RWPE2 (cell line): ENCODE results near the gene CCDC93.

Source experiments
- ATAC-seq: fragments of 200-7000 bp; cut with Tn5 transposase; 3 replicates; pipeline ENCODE4 v1.9.1; 2021; ENCODE audit warnings: low read depth
- DNase-seq: peaks from one replicate; pipeline ENCODE4 v3.0.0-alpha.2; 2020; ENCODE audit warnings: low spot score
- H3K27ac ChIP-seq: fragments of 450-650 bp; 2 replicates; pipeline ENCODE4 v1.5.1; 2017; ENCODE audit warnings: mild to moderate bottlenecking; ENCODE audit not compliant: poor library complexity, severe bottlenecking
- H3K27me3 ChIP-seq: fragments of 250-450 bp; sonication (Bioruptor Pico); 2 replicates; pipeline ENCODE4 v1.5.1; 2021; ENCODE audit warnings: mild to moderate bottlenecking, moderate library complexity; ENCODE audit not compliant: insufficient read depth, poor library complexity, severe bottlenecking
- H3K36me3 ChIP-seq: fragments of 250-450 bp; sonication (Bioruptor Pico); 2 replicates; pipeline ENCODE4 v1.5.1; 2020; ENCODE audit warnings: low read depth, mild to moderate bottlenecking, moderate library complexity
- H3K4me1 ChIP-seq: fragments of 250-450 bp; sonication (Bioruptor Pico); 2 replicates; pipeline ENCODE4 v1.5.1; 2021; ENCODE audit warnings: mild to moderate bottlenecking, moderate library complexity; ENCODE audit not compliant: insufficient read depth, poor library complexity, severe bottlenecking
- H3K4me3 ChIP-seq: fragments of 250-450 bp; sonication (Bioruptor Pico); 2 replicates; pipeline ENCODE4 v1.5.1; 2021; ENCODE audit warnings: mild to moderate bottlenecking, moderate library complexity; ENCODE audit not compliant: severe bottlenecking
- H3K9me3 ChIP-seq: fragments of 250-450 bp; sonication (Bioruptor Pico); 2 replicates; pipeline ENCODE4 v1.5.1; 2021; ENCODE audit warnings: mild to moderate bottlenecking, moderate library complexity; ENCODE audit not compliant: severe bottlenecking
- CTCF ChIP-seq: fragments of 450-650 bp; IDR thresholded peaks from one replicate; pipeline ENCODE4 v1.5.1; 2017; ENCODE audit warnings: mild to moderate bottlenecking, moderate library complexity; ENCODE audit not compliant: poor library complexity, severe bottlenecking

CCDC93 gene

DNA sequence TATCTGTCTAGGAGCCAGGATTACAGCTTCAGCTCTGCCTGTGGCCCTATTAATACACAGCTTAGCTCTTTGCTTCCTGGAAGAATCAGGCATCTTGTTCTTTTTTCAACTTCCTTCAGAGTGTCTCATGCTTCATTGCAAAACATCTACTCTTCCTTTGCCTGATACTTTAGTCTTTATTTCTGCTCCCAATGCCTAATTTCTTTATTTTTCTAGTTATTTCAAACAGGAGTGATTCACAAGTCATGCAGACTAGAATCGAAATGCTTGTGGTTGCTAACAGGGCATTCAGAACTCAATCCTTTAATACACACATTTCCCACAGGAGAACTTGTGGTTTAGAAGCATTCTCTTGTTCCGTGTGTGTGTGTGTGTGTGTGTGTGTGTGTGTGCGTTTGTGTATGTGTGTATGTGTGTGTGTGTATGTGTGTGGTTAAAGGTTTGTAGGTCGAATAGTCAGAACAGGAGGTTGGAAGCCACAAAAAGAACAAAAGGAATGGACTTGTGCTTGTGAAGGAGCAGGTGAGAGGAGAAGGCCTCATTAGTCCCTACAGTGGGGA is 46.1 kb upstream of the CCDC93 start:
- DNase-seq (no peak), ATAC-seq (no peak; the same call in 2 of the 3 replicates)
- no peak for TF ChIP-seq CTCF
- H3K4me1 ChIP-seq, result no peaks in the 10 kb centered on the region
- no peaks in the 10 kb centered on the region for H3K36me3 ChIP-seq
- H3K4me3 ChIP-seq, result no peak overlapping the region
- no peak overlapping the region for H3K27ac ChIP-seq
- H3K27me3 ChIP-seq, result no peaks in the 10 kb centered on the region
- H3K9me3 ChIP-seq, result no peaks in the 10 kb centered on the region

- Histone ChIP-seq H3K9me3 (no peaks in the 10 kb centered on the region), H3K27me3 (no peaks in the 10 kb centered on the region), H3K4me3 (no peak overlapping the region), H3K36me3 (no peaks in the 10 kb centered on the region), H3K4me1 (no peaks in the 10 kb centered on the region), H3K27ac (no peak overlapping the region)
- no peak for TF ChIP-seq CTCF
- ATAC-seq (no peak), DNase-seq (no peak)
These were observed 45.1 kb upstream of the CCDC93 start for GRCh38 chr2:118058951-118059350.

DNA sequence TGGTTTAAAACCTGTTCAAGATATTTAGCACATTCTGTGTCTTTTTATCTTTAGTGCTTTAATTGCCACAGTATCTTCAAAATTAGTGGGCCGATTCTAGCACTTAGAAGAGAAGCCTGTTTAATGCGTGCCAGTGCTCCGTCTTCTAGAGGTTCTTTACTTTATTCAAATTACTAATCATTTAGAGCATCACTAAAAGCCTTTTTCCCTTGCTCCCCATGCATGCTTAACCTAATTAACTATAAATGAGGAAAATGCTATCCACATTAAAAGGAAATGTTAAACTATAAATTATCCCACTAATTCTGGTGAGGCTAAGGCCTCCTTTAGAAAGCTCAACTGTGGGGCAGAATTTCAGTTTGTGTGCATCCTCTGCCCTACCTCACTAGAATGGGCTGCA is 42.9 kb upstream of the CCDC93 start:
- ATAC-seq (no peak), DNase-seq (no peak)
- H3K27ac ChIP-seq, result no peak overlapping the region
- no peaks in the 10 kb centered on the region for H3K36me3 ChIP-seq
- no peaks in the 10 kb centered on the region for H3K27me3 ChIP-seq
- no peaks in the 10 kb centered on the region for H3K9me3 ChIP-seq
- TF ChIP-seq CTCF, result no peak
- no peak overlapping the region for H3K4me3 ChIP-seq
- H3K4me1 ChIP-seq, result no peaks in the 10 kb centered on the region

GRCh38 chr2:118056165-118056534 is 42.3 kb upstream of the CCDC93 start:
- Histone ChIP-seq H3K27me3 (no peaks in the 10 kb centered on the region), H3K27ac (no peak overlapping the region), H3K4me3 (no peak overlapping the region), H3K4me1 (no peaks in the 10 kb centered on the region), H3K9me3 (no peaks in the 10 kb centered on the region), H3K36me3 (no peaks in the 10 kb centered on the region)
- DNase-seq (no peak), ATAC-seq (no peak)
- TF ChIP-seq CTCF, result no peak

GRCh38 chr2:118055512-118056164 is 41.8 kb upstream of the CCDC93 start:
- TF ChIP-seq CTCF, result no peak
- no peaks in the 10 kb centered on the region for H3K36me3 ChIP-seq
- no peaks in the 10 kb centered on the region for H3K9me3 ChIP-seq
- no peak overlapping the region for H3K4me3 ChIP-seq
- DNase-seq (no peak), ATAC-seq (no peak)
- no peak overlapping the region for H3K27ac ChIP-seq
- H3K4me1 ChIP-seq, result peaks cover 1% of the 10 kb centered on the region
- H3K27me3 ChIP-seq, result no peaks in the 10 kb centered on the region
